Measurements from ENCODE around the gene C21orf58. TPM values are rescaled to one million over a fixed set of nuclear protein-coding genes. Genes with fewer than 3 reads are reported as not detected.
A peak's percentile ranks its signal among the peaks of the same experiment; 100 is the strongest.
"Not testable (repeated sequence)": the region's sequence is repeated elsewhere in the genome, so short reads cannot be mapped to it uniquely, and the experiment has no call there.

Gene C21orf58
- total RNA-seq, 1 experiment from 2014 or later = 16.4 TPM

DNA sequence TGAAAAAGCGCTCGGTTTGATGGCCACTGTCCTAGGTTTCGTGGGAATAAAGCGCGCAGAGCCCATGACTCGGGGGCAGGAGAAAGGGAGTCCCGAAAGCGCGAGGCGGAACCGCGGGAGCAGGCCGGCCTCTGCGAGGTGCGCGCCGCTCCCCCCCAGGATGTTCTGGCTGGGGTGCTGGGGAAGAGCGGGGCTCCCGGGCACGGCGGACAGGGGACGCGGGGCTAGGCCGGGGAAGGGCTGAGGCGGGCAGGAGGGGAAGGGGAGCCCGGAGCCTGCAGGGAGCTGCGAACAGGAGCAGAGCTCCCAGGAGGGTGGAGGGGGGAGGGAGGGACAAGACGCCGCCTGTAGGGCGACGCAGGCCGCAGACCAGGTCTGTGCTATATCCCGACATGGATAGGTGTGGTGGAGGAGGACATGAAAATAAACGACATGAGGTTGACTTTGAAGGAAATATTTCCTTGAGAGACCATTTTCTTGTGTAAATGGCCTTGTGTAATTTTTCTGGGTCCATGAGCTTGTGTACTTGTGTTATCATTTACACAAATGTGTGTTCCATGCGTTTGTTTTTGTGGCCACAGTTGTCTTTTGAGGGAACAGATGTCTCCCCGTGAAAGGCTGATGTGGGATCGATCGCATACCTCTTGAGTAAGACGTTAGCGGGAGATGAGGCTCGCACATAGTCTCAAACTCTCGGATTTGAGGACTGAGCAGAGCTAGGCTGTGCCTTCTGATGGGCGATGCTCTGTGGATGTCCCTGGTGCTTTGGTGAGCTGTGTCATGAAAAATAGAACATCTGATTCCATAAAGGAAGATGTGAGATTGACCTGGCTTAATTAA is 1.6 kb upstream of the C21orf58 start:
- peak; percentile 35 for DNase-seq (ENCODE audit: low read depth)

- peak; percentile 67 for DNase-seq (ENCODE audit: low read depth)
These were observed 861 bp upstream of the C21orf58 start for GRCh38 chr21:46324390-46325072.

DNA sequence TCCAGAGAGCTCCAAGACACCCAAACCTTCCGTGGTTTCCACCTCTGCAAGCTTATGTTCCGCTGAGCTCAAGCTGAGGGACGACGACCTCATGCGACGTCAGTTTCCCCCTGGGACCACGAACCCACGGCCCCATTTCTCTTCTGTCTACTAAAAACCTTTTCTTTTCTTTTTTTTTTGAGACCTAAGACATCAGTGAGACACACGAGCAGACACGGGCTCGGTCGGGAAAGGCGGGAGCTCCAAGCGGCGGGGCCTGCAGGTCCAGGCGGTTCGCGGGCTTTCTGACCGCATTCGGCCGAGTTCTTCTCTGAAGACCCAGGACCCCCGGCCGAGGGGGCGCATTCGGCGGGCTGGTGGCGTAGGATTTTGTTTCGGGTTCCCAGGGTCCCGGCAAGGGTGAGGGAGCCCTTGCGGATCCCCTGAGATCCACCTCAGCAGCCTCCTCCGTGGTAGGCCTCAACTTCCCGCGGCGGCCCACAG is 402 bp downstream of the C21orf58 start:
- no peak for DNase-seq (ENCODE audit: low read depth)

DNA sequence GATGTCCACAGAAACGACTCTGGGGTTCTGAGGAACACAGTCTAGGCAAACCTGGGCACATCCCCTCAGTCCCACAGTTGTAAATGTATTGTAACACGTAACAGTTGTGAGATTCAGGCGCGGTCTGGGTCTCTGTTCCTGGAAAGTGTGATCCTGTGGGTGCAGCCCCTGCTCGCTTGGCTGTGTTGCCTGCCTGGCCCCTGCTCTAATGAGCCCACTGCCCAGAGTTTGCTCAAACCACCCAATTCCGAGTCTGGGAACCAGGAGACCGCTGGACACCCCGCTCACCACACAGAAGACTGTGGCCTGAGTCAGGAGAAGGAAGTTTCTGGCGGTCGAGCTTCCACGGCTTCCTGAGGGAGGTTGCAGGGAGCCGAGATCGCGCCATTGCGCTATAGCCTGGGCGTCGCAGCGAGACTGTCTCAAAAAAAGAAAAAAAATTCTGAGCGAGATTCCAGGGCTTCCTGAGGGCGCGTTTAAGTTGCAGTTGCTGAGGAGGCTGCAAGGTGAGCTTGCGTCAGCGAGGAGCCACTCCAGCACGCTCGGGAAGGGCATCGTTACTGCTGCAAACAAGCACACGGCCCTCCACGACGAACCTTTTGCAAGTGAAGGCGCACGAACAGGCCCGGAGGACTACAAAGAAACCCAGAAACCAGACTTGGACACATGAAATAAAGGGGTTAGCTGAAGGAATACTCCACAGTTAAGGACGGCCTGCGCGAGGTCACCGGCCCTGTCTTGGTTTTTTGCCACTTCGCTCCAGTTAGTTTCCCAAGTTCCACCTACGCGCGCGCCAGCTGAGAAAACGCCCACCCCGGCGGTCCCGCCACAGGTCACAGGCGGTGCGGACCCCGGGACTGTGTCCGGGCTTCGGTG is 1.1 kb downstream of the C21orf58 start:
- peak; percentile 31 for DNase-seq (ENCODE audit: low read depth)

DNA sequence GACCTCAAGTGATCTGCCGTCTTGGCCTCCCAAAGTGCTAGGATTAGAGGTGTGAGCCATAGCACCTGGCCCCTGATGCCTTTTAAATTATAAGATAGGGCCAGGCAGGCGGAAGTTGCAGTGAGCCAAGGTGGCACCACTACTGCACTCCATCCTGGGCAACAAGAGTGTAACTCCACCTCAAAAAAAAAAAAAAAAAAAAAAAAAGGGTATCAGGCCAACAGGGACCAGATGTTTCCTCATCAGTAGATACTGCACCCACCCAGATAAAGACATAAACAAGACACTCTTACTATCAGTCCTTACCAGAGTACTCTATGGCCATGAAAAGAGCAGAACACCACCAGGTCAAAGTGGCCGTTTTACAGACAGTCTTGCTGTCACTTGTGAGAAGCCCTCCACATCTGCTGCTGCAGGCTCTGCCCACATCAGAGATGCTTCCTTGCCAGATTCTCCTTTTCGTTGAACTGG is 3.3 kb downstream of the C21orf58 start:
- no peak for DNase-seq (ENCODE audit: low read depth)

GRCh38 chr21:46319186-46319585 is 4.5 kb downstream of the C21orf58 start:
- no peak for DNase-seq (ENCODE audit: low read depth)

DNA sequence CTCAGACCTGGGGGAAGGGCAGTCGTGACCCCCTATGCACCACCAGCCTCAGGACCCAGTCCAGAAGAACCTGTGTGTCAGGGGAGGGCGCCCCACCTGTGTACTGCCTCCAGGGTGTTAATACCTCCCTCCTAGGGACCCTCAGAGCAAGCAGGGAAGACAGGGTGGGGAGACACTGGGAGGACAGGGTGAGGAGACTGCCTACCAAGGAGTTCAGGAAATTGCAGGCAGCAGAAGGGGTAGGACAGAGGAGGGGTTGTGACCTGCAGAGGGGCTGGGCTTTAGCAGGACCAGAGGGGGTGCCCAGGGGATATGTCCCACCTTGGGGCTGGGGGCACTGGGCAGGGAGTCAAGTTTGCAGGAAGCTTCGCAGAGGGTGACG is 5.2 kb downstream of the C21orf58 start:
- DNase-seq (ENCODE audit: low read depth) = no peak

DNA sequence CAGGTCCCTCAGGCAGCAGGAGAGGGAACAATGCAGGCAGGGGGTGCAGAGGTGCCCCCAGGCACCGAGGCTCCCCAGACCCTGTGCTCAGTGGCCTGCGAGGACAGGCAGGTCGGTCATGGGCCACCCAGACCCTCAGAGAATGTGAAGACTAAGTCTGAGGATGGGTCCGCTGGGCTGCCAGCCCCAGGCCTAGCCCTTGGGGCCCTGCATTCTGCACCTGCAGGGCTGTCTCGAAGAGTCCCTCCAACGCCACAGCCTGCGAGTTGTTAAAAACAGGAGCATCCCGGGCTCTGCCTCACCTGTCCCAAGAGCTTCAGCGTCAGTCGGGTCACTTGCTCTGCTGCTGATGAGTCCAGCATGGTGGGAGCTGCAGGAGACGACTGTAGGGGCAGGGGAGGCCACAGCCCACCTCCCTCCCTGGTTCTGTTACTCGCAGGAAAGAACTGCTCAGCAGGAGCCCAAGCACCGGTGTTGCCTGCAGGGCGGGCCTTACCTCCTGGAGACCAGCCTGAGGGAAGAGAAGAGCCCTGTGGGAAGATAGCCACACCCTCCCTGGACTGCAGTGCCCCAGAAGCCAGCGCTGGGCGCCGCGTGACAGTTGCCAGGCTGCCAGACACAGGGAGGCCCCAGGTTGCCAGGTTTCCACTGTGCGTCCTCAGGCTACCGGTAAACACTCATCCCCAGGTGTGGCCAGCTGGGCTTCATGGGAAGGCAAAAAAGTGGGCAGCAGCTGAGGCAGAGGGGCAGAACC is 5.8 kb downstream of the C21orf58 start:
- no peak for DNase-seq (ENCODE audit: low read depth)

DNA sequence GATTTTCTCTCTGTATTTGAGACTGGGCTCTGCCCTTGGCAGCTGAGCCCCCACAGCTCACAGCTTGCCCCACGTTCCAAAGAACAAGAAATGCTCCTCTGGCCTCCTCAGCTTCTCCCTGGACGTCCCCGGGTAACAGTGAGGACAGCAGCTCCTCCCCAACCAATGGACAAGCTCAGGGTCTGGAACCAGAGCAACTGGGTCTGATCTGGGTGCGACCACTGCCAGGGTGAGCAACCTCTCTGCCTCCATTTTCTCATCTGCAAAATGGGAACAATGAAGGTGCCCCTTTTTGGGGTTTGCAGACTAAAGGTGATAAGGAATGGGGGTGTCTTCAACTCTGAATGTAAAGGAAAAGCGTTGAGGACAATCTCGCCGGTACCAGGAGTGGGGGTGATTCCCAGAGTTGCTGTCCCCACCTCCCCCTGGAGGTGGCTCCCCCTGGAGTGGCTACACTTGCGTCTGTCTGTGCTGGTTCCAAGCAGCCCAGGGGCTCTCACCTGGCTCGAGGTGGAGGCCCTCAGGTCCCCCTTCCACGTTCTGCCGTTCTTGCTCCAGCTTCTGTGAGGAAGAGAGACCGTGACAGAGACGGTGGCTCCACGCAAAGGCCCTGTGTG is 6.9 kb downstream of the C21orf58 start:
- DNase-seq (ENCODE audit: low read depth) = no peak

DNA sequence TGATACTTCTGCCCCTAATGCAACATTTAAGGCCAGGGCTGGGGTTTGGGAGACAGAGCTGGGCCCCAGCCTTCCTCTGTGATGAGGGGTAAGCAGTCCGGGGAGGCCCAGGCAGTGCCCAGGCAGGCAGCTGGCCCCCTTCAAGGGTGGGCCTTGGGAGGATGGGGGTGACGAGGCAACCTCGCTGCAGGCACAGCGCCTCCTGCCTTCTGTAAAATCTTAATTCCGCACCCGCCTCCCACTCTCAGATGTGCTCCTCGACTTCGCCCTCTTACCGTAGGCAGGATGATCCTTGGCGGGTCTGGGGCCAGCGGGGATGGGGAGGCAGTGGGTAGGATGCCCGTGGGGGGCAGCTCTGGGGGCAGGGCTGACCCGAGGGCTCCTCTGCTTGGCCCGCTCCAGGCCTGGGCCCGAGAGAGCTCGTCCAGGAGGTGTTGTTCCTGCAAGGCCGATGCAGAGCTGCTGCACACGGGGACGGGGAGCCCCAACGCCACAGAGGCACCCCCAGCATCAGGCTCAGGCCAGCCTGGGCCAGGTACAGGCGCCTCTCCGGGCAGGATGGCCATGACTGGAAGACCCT is 9.1 kb downstream of the C21orf58 start:
- DNase-seq (ENCODE audit: low read depth) = no peak

DNA sequence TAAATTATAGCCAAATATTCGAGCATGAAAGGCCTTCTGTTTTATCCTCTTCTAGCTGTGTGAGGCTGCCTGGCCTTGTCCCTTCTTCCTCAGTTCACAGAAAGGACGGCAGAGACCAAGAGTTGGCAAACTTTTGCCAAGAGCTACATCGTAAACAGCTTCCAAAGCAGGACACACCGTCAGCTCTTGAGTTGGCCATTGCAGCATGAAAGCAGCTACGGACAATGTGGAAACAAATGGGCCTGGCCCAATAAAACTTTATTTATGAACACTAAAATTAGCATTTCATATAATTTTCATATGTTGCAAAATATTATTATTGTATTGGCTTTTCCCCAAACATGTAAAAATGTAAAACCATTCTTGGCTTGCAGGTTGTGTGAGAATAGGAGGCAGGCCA is 10.7 kb downstream of the C21orf58 start:
- DNase-seq (ENCODE audit: low read depth) = no peak

DNA sequence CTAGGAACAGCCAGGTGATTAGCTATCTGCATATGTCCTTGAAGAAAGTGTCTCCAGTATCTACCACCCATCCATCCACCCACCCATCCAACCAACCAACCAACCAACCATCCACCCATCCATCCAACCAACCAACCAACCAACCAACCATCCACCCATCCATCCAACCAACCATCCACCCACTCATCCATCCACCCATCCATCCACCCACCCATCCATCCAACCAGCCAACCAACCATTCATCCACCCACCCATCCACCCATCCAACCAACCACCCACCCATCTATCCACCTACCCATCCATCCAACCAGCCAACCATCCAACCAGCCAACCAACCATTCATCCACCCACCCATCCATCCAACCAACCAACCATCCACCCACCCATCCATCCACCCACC is 12.1 kb downstream of the C21orf58 start:
- no peak for DNase-seq (ENCODE audit: low read depth)

- DNase-seq (ENCODE audit: low read depth) = not testable (repeated sequence)
These were observed 13.4 kb downstream of the C21orf58 start for GRCh38 chr21:46310260-46310659.

GRCh38 chr21:46308431-46308830 is 15.2 kb downstream of the C21orf58 start:
- no peak for DNase-seq (ENCODE audit: low read depth)

DNA sequence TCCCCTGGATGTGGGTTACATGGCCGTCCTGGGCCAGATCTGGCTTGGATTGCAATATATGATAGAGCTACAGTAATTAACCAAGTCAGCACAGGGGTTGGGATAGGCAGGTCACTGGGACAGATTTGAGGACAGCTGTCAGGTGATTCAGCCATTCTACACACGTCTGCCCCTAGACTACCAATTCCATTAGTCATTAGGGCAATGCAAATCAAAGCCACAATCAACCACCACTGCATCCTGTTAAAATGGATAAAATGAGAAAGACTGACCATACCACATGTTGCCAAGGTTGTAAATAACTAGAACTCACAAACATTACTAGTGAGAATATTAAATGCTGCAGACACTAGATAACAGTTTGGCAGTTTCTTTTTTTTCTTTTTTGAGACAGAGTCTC is 16.0 kb downstream of the C21orf58 start:
- peak; percentile 86 for DNase-seq (ENCODE audit: low read depth)

DNA sequence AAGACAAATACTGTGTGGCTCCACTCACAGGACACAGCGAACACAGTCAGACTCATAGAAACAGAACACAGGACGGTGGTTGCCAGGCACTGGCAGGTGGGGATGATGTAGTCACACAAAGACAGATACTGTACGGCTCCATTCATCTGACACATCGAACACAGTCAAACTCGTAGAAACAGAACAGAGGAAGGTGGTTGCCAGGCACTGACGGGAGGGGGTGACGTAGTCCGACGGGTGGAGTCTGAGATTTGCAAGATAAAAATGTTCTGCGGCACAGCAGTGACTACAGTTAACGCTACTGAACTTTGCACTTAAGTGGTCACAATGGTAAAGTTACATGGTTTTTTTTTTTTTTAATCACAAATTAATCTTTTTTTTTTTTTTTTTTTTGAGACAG is 18.7 kb downstream of the C21orf58 start:
- no peak for DNase-seq (ENCODE audit: low read depth)

GRCh38 chr21:46304437-46304836 is 19.2 kb downstream of the C21orf58 start:
- no peak for DNase-seq (ENCODE audit: low read depth)

DNA sequence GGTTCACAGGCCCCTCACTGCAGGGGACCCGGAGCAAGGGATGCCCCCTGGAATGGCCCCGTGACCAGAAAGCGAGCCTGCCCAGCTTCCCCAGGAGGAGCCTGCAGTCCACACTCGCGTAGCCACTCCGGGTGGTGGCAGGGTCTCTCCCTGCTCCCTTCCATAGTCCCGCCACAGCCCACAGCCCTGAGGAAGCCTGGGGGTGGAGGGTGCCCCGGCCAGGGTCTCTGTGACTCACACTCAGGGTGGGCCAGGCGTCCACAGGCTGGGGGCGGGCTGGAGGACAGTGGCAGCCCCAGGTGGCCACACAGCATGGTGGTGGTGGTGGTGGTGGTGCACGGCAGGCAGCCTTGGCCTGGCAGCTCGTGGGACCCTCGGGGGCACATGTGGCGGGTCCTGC is 21.9 kb downstream of the C21orf58 start:
- DNase-seq (ENCODE audit: low read depth) = no peak

- DNase-seq (ENCODE audit: low read depth) = no peak
These were observed 24.5 kb downstream of the C21orf58 start for GRCh38 chr21:46299167-46299566.
